GM13976 (cell line): ENCODE results near the gene EXOC3L4.

ENCODE experiments used
- DNase-seq: peaks from one replicate; pipeline ENCODE4 v3.0.0; 2012; ENCODE audit warnings: low spot score
- in situ Hi-C: fragments of 300-500 bp; cut with MboI; formaldehyde crosslinking; loops from one replicate; pipeline ENCODE4 v1.12.0; 2022; ENCODE audit warnings: low sequenced_read_pairs, mixed read lengths, inconsistent platforms; ENCODE audit not compliant: unreplicated experiment
- TF ChIP-seq, protein P1 (sequence below): IDR thresholded peaks from 2 replicates; pipeline ENCODE4 v1.5.1; 2012; ENCODE audit warnings: borderline replicate concordance, mild to moderate bottlenecking; ENCODE audit not compliant: insufficient read depth; ENCODE audit errors: extremely low read depth, missing control alignments, control extremely low read depth

Gene EXOC3L4

DNA sequence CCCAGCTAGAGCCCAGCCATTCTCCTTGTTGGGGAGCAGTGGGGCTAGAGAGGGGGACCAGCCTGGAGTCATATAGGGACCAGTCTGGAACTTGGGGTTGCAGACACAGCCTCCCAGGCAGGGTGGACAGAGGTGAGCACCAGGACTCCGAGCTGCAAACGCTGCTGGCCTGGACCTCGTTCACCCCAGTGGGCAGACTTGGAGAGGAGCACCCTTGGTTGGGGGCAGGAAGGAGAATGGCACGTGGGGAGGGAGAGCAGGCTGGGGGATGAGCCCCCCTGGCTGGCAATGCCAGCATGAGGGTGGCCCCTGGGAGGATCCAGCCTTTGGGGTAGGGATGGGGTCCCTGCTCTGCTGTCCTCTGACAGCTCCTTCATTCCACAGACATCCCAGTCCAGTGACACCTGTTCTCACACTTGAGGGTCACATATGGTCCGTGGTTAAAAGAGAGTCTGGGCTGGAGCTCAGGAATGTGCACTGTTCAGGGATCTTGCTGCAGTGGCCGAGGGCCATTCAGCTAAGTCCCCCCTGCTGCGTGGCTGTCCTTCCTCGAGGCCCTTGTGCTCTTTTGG lies 7.7 kb upstream of the EXOC3L4 start:
- TF ChIP-seq, protein P1, sequence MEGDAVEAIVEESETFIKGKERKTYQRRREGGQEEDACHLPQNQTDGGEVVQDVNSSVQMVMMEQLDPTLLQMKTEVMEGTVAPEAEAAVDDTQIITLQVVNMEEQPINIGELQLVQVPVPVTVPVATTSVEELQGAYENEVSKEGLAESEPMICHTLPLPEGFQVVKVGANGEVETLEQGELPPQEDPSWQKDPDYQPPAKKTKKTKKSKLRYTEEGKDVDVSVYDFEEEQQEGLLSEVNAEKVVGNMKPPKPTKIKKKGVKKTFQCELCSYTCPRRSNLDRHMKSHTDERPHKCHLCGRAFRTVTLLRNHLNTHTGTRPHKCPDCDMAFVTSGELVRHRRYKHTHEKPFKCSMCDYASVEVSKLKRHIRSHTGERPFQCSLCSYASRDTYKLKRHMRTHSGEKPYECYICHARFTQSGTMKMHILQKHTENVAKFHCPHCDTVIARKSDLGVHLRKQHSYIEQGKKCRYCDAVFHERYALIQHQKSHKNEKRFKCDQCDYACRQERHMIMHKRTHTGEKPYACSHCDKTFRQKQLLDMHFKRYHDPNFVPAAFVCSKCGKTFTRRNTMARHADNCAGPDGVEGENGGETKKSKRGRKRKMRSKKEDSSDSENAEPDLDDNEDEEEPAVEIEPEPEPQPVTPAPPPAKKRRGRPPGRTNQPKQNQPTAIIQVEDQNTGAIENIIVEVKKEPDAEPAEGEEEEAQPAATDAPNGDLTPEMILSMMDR = no peak
- in situ Hi-C loops = no loop called here
- no peak for DNase-seq

DNA sequence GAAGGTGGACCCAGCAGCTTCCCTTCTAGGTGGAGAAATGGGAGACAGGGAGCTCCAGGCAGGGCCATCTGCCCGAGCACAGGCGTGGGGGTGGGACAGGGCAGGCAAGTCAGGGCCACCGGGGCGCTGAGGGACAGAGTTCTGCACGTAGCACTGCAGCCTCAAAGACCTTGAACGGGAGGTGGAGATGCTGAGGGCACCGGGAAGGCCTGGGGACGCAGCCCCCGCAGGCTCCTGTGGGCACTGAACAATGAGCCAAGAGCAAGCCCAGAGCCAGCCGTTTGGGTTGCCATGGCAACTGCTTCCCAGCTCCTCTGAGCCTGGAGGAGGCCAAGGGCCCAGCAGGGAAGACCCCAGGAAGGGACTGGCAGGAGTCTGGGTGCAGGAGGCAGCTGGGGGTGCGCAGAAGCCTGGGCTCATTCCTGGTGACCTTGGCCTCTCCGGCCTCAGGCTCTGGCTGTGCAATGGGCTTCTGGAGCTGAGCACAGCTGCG lies 7.1 kb upstream of the EXOC3L4 start:
- TF ChIP-seq, protein P1 = no peak
- DNase-seq = no peak
- in situ Hi-C loops = no loop called here

DNA sequence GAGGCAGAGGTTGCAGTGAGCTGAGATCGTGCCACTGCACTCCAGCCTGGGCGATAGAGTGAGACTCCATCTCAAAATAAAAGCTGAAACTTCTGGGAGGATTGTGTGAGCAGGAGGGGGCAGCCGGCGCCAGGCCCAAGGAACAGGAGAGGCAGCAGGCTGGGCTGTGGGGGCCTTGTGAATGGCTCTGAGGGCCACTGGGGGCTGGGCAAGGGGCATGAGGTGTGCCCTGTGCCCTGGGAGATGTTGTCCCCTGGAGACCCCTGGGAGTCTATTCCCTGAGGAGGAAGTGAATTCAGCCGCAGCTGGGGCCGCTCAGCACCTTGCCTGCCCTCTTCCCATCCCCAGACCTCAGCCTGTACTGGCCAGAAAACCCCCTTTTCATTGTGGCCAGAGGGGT lies 5.6 kb upstream of the EXOC3L4 start:
- DNase-seq = no peak
- TF ChIP-seq, protein P1 = no peak
- in situ Hi-C loops = no loop called here

DNA sequence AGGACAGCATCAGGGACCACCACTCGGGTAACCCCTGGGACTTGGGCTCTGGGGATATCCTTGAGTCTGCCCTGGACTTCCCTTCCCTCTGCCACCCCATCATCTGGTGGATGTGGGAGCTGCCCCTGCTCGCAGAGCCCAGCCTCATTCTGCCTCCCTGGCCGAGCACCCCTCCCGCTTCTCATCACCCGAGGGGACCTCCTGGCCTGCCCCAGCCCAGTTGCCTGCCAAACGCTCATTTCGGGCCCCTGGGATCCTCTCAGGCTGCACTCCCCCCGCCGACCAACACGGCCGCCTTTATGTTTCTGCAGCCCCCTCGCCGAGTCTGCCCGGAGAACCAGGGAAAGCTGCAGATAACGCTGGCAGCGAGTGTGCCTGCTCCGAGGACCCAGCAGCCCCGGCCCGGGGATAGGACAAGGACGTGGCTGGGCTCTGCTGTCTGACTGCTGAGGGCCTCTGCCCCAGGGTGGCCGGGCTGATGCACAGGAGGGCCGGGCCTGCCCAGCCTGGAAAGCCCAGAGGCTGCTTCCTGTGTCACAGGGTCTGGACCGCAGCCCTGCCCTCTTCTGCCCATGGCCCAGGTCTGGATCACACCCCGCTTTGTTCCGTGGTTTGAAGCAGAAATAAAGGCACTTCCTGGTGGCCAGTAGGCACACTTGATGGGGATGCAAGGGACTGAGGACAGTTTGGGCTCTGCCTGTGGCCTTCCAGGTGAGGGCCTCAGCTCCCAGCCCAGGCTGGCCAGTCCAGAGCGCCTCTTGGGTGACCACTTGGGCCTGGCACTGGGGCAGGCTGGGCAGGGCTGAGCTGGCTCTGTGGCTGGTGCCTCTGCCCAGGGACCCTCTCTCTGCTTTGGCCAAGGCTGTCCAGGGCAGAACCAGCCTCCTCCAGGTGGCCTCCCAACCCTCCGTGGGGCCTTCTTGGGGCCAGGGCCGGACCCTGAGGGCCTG lies 4.9 kb upstream of the EXOC3L4 start:
- in situ Hi-C loops = no loop called here

DNA sequence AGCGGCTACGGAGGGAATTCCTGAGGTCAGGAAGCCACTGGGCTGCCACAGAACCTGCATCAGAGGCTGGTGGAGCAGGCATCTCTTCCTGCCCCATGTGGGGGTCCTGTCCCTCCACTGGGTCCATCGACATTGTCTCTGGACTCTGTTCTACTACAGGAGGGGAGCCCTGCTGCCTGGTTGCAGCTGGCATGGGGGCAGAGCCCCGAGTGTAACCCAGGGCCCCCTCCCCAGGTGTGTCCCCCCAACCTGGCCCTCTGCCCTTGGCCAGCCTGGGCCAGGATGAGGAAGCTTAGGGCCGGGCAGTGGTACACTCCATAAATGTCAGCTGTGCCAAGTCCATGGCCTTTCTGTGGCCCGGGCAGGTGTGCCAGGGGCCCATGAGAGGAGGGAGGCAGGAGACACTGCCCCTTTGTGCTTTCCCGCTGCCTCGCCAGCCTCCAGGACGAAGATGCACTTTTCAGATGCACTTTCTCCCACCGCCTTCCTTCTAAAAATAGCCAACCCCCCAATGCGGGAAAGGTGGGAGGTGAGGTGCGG lies 4.0 kb upstream of the EXOC3L4 start:
- no peak for DNase-seq
- TF ChIP-seq, protein P1 = no peak
- in situ Hi-C loops = no loop called here

More for the DNA sequence above, 4.9 kb upstream of the EXOC3L4 start:
- TF ChIP-seq, protein P1 = no peak
- no peak for DNase-seq

DNA sequence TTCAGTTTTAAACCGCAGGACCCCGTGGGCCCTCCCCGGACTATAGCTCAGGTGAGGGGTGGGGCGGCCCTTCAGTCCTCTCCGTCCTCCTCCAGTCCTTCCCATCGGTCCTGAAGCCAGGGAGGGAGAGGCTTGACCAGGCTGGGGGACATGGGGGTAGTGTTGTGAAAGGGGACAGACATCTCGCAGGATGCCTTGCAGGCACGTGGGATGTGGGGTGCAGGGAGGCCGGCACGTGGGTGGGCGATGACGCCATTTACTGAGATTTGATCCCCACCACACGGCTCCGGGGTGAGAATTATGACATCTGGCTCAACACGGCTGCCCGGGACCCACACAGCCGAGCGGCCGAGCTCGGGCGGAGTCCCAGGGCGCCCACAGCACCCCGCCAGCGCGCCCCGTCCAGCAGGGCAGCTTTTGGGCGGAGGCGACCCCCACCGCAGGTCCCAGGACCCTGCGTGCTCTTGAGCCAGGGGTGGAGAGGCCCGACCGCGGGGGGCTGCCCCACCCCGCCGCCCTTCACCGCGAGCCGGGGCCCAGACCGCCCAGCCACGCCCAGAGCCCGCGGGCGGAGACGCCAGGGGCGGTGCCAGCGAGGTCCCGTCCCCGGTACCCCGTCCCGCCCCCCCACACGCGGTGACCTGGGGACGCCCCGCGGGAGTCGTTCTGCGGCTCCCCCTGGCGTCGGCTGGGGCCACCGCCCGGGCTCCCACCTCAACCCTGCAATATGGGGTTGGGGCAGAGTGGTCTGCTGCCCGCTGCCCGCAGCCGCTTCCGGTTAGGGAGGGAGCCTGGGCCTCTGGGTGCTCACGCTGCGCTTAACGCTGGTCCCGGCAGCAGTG lies 3.3 kb upstream of the EXOC3L4 start:
- TF ChIP-seq, protein P1 = peak; percentile 64
- in situ Hi-C loops = no loop called here
- peak; percentile 94 for DNase-seq
